HUDEP-2 (cell line): ENCODE data around the gene ATP9B.
"Not testable (repeated sequence)": the region's sequence is repeated elsewhere in the genome, so short reads cannot be mapped to it uniquely, and the experiment has no call there.

Source experiments
- DNase-seq, 76 experiments: peaks; one replicate each; lab custom pipeline; 2025; ENCODE audit not compliant: unreplicated experiment in 76 of 76; lab: John Stamatoyannopoulos, UW

ATP9B gene

GRCh38 chr18:79227621-79228020 is 158.4 kb downstream of the ATP9B start:
- DNase-seq, result peak in 41 of 76 experiments; percentile 0 to 69 (median 26)

DNA sequence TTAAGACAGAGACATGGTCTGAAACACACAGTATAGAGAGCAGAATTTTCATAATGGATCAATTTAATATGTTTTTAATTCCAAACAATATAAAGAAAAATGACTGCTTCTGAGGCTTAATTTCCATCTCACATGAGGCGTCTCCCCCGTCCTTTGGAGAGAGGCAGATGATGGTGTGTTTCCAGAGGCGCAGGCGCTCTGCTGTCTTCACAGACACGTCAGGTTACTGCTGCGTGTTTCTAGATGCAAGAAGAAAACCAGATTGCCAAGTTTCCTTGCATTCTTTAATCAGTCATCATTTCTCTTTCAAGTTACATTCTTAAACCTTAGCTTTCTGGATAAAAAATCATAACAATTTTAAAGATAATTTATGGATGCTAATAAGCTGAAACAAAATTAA is 160.2 kb downstream of the ATP9B start:
- DNase-seq, result no peak

GRCh38 chr18:79234438-79234837 is 165.2 kb downstream of the ATP9B start:
- DNase-seq, result no peak

- DNase-seq, result no peak
These were observed 170.4 kb downstream of the ATP9B start for GRCh38 chr18:79239631-79240030.

GRCh38 chr18:79241755-79242154 is 172.6 kb downstream of the ATP9B start:
- DNase-seq, result no peak

DNA sequence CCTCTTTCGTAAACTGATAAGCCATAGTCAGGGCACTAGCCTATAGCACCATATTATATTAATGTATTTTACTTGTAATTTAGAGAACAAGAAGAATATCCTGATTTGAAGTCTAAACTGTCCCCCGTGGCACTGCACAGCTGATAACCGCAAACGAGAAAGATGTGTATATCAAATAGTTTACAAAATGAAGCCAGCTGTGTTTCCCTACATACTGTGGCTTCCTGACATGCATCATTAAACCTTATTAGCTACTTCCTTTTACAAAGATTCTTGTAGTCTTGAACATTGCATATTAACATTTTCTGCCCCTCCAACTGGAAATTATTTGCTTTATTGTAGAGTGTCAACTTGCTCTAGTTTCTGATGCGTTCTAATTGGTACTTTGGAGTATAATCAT is 173.1 kb downstream of the ATP9B start:
- DNase-seq, result no peak

- peak in 63 of 76 experiments; percentile 2 to 78 (median 44) for DNase-seq
These were observed 176.4 kb downstream of the ATP9B start for GRCh38 chr18:79245517-79246001.

DNA sequence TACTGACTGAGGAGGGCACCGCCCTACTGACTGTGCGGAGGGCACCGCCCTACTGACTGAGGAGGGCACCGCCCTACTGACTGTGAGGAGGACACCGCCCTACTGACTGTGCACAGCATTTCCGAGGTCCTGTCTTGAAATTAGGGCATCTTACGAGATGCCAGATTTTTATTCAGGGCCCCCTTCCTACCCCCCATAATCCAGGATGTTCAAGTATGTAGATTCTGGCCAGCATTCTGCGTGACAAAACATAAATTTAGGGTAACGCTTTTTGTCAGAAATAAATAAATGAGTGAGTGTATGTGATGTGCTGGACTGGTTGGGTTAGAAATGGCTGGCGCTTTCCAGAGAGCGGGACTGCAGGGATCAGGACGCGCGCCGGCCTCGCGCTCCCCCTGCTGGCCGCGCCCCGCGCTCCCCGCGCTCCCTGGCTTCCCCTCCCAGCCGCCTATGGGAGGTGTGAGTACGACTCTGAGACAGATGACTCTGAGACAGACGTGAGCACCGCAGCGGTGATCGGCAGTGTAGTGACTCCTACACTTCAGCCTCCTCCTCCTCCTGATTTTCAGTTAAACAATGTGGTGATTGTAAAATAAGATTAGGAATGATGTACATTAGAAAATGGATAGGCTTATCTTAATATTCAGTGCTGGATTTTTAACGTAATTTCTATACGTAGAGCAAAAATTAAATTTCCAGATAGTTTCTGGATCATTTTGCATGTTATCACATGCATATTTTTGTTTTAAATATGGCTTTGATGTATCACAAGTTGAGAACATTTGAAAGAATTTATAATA is 177.3 kb downstream of the ATP9B start:
- DNase-seq, result peak in 47 of 76 experiments; percentile 1 to 61 (median 24)

GRCh38 chr18:79248495-79249060 is 179.4 kb downstream of the ATP9B start:
- no peak for DNase-seq

- DNase-seq, result no peak
These were observed 181.2 kb downstream of the ATP9B start for GRCh38 chr18:79250301-79250981.

DNA sequence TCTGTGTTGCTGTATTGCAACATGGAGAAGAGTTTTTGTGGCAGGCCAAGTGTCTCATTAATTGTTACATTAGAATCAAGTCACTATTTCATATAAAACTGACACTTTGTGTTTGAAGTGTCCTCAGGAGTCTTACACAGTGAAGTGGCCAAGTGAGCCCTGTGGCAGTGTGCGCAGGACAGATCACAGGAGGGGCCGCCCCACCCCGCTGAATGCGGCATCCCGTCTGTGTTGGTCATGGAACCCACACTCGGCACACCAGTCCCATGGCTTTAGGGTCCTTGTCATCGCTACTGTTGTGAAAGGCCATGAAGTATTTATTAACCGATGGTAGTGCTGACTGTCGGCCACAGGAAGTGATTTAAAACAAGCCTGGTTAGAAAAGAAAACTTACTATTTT is 181.8 kb downstream of the ATP9B start:
- DNase-seq, result no peak

DNA sequence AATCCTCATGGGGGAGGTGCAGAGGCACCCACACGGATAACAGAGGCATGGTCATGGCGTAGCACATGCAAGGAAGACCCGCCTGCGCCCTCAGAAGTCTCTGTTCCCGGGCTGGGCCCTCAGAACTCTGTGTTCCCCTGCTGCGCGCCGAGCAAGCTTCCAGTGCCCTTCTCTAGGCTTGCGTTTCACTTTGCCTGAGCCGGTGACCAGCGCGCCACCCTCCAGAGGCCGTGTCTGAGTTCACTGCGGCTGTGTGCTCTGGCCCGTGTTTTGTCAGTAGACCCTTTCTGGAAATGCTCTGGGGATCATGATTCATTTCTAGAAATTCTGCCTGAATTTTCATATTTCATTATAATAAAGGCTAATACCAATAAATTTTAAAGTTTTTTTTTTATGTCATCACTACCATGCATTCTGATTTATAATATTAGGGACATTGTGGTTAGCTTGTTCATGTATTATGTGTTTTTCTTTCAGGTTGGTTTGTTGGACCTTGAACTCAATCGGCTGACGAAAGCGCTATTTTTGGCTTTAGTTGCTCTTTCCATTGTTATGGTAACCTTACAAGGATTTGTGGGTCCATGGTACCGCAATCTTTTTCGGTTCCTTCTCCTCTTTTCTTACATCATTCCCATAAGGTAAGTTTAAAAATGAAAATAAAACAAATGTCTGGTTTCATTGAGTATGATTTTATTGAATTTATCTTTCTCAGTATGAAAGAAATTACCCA is 183.9 kb downstream of the ATP9B start:
- no peak for DNase-seq

- DNase-seq, result peak in 4 of 76 experiments; percentile 1 to 18 (median 16)
These were observed 188.3 kb downstream of the ATP9B start for GRCh38 chr18:79257480-79257879.

GRCh38 chr18:79258447-79258846 is 189.3 kb downstream of the ATP9B start:
- peak in 8 of 76 experiments; percentile 6 to 49 (median 14) for DNase-seq

- DNase-seq, result peak in 58 of 76 experiments; percentile 8 to 95 (median 56)
These were observed 190.0 kb downstream of the ATP9B start for GRCh38 chr18:79259218-79259617.

- DNase-seq, result no peak
These were observed 190.8 kb downstream of the ATP9B start for GRCh38 chr18:79260023-79260422.

- no peak for DNase-seq
These were observed 191.3 kb downstream of the ATP9B start for GRCh38 chr18:79260510-79260909.

GRCh38 chr18:79265068-79265467 is 195.9 kb downstream of the ATP9B start:
- DNase-seq, result not testable (repeated sequence)

DNA sequence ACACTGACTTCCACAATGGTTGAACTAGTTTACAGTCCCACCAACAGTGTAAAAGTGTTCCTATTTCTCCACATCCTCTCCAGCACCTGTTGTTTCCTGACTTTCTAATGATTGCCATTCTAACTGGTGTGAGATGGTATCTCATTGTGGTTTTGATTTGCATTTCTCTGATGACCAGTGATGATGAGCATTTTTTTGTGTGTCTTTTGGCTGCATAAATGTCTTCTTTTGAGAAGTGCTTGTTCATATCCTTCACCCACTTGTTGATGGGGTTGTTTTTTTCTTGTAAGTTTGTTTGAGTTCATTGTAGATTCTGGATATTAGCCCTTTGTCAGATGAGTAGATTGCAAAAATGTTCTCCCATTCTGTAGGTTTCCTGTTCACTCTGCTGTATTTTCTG is 202.6 kb downstream of the ATP9B start:
- DNase-seq, result not testable (repeated sequence)

DNA sequence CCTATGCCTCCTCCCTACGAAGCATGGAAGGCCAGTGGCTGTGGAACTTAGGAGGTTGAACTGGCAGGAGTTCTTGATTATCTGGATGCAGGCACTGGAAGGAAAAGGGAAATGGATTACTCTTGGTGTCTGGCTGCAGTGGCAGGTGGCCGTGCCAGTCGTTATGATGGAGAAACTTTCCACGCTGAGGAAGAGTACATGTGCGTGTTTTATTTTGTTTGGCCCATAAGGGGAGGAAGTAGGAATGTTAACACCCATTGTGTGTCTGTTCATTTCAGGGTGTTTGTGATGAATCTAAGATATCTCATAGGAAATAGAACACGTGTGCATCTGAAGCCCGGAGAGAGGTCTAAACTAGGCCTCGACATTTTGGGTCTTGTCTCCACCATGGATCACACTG is 203.7 kb downstream of the ATP9B start:
- DNase-seq, result no peak

DNA sequence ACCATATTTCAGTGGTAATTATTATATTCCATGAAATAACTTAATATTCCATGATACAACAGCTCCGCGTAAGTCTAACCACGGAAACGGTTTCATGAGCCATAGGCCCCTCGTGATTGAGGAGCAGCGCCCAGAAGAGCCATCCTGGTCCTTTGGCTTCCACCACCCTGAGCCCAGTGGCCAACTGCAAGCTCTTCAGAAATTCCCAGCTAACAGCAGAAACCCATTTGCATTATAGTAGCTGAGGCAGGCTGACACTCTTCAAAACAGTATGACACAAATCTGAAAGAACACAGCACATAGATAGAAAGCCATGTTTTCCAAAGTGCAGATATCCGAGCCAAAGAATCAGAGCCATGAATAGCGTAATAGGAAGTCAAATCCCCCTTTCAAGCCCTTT is 205.6 kb downstream of the ATP9B start:
- DNase-seq, result no peak
